Hepatocyte (in vitro differentiated cells): Measurements from ENCODE around the gene APAF1.

ENCODE experiments used
- CTCF ChIP-seq: fragments of 200-600 bp; sonication (generic); IDR thresholded peaks from 2 replicates; pipeline ENCODE4 v1.5.1; 2016; ENCODE audit warnings: antibody characterized with exemption, mild to moderate bottlenecking; ENCODE audit not compliant: poor library complexity
- EZH2 ChIP-seq: fragments of 200-600 bp; sonication (generic); IDR thresholded peaks from 2 replicates; pipeline ENCODE4 v1.6.1; 2016; ENCODE audit warnings: antibody characterized with exemption, mild to moderate bottlenecking, borderline replicate concordance

DNA sequence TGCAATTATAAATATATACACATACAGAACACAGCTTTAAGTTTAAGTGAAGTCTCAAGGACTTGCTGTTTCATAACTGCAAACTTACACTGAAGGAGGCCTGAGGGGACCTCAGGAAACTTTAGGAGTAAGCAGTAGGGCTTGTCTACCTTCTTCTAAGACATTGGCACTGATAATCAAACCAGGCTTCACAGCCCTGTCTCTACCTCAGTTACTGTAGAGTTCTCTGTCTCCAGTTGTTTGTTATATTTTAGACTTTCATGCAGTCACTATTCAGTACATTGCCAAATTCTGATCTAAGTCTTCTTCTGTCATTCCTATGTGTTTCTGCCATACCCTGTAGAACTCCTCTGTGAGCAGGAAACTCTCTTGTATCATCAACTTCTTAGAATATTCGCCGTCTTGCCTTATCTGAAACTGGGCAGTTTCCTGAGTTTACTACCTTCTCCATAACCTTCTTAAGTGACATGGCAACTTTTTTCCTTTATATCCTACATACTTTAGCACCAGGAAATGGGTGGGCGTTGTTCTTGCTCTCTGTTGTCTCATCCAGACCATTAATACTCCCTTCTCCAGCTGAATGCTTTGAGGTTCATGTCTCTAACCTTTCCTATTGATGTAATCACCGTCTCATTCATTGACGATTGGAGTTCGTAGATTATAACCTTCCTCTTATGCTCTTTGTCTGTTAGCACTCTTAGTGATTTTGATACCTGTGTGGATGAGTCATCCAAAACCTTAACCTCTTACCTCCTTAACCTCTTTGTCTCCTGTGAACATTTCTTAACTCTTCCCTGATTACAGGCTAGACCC is 11.4 kb downstream of the APAF1 start:
- no peak for TF ChIP-seq CTCF
- no peak for TF ChIP-seq EZH2
